HCT116 (cell line): ENCODE measurements around the gene WBP1. TPM values are rescaled to one million over a fixed set of nuclear protein-coding genes. Genes with fewer than 3 reads are reported as not detected.
"Not testable (repeated sequence)": the region's sequence is repeated elsewhere in the genome, so short reads cannot be mapped to it uniquely, and the experiment has no call there.

Experiments
- ATAC-seq: fragments of 200-7000 bp; cut with Tn5 transposase; 2 replicates; pipeline ENCODE4 v1.9.1; 2020; ENCODE audit warnings: mild to moderate bottlenecking, moderate library complexity
- BruUV-seq: library from RNA; stranded (reverse); fragments of 400-500 nt; replicated peaks from 2 replicates; lab custom pipeline; 2021; lab: Mats Ljungman, UMichigan
- CTCF ChIA-PET: fragments of 300-600 bp; sonication (Branson Sonifier 250); formaldehyde crosslinking; loops from one replicate; lab custom pipeline; 2021; ENCODE audit warnings: antibody characterized with exemption; lab: Charles Lee
- POLR2A ChIA-PET: fragments of 300-600, 350-600 bp; sonication (Branson Sonifier 250); formaldehyde crosslinking; loops from one replicate; lab custom pipeline; 2021; ENCODE audit warnings: antibody characterized with exemption; lab: Charles Lee
- RAD21 ChIA-PET, 2 experiments: fragments of 300-600 bp; sonication (Branson Sonifier 250); formaldehyde crosslinking; loops; one replicate each; lab custom pipeline; 2023; ENCODE audit warnings: low total read pairs in 2 of 2; ENCODE audit not compliant: uncharacterized antibody in 2 of 2, unreplicated experiment in 2 of 2, low non-redundant PET in 1 of 2; lab: Charles Lee
- DNase-seq: peaks from one replicate; pipeline ENCODE4 v3.0.0-alpha.2; 2010; ENCODE audit warnings: low read depth, low spot score
- H2AFZ ChIP-seq: fragments of 200-600 bp; shearing (Covaris generic), sonication (generic); 2 replicates; pipeline ENCODE4 v1.6.1; 2017; ENCODE audit warnings: low read depth, mixed run types, mixed read lengths, antibody characterized with exemption, low read length; ENCODE audit not compliant: poor library complexity, severe bottlenecking
- H3K27ac ChIP-seq: 2 replicates; pipeline ENCODE4 v1.5.1; 2012; ENCODE audit warnings: low read depth, low read length
- H3K27me3 ChIP-seq: fragments of 200-600 bp; sonication (generic); 2 replicates; pipeline ENCODE4 v1.6.1; 2016; ENCODE audit warnings: mixed run types, low read length, mixed read lengths; ENCODE audit not compliant: insufficient read depth
- H3K36me3 ChIP-seq, 2 experiments: fragments of 200-500 bp in 1 of 2; fragments of 200-600 bp in 1 of 2; sonication (Bioruptor generic) in 1 of 2; sonication (generic) in 1 of 2; 2 replicates each; pipeline versions ENCODE4 v1.5.1 to v1.6.1; 2014 to 2016; ENCODE audit warnings: low read length in 2 of 2, inconsistent platforms in 1 of 2, mixed read lengths in 1 of 2, mixed run types in 1 of 2; ENCODE audit not compliant: insufficient read depth in 2 of 2, control insufficient read depth in 1 of 2
- H3K4me1 ChIP-seq, 2 experiments: fragments of 200-600 bp in 1 of 2; sonication (generic) in 1 of 2; 2 replicates each; pipeline versions ENCODE4 v1.5.1 to v1.6.1; 2012 to 2017; ENCODE audit warnings: low read length in 2 of 2, inconsistent platforms in 1 of 2, mild to moderate bottlenecking in 1 of 2, mixed read lengths in 1 of 2, mixed run types in 1 of 2, moderate library complexity in 1 of 2; ENCODE audit not compliant: insufficient read depth in 2 of 2, control insufficient read depth in 1 of 2
- H3K4me2 ChIP-seq: fragments of 200-600 bp; sonication (generic); 2 replicates; pipeline ENCODE4 v1.6.1; 2017; ENCODE audit warnings: mixed run types, low read length, mixed read lengths
- H3K4me3 ChIP-seq, 2 experiments: fragments of 200-600 bp in 1 of 2; sonication (generic) in 1 of 2; replicated peaks in 1 of 2; 2 replicates each; pipeline ENCODE4 v1.5.1; 2011 to 2016; ENCODE audit warnings: low read length in 2 of 2, control low read depth in 1 of 2, low read depth in 1 of 2, mild to moderate bottlenecking in 1 of 2, mixed read lengths in 1 of 2, mixed run types in 1 of 2
- H3K79me2 ChIP-seq: fragments of 200-600 bp; sonication (generic); 2 replicates; pipeline ENCODE4 v1.6.1; 2017; ENCODE audit warnings: mild to moderate bottlenecking, mixed run types, low read length, moderate library complexity, mixed read lengths; ENCODE audit not compliant: insufficient read depth
- H3K9ac ChIP-seq: fragments of 200-600 bp; sonication (generic); 2 replicates; pipeline ENCODE4 v1.6.1; 2016; ENCODE audit warnings: low read length, mixed read lengths
- H3K9me2 ChIP-seq: fragments of 200-600 bp; sonication (generic), shearing (Covaris generic); 2 replicates; pipeline ENCODE4 v1.6.1; 2017; ENCODE audit warnings: mixed run types, mild to moderate bottlenecking, moderate library complexity; ENCODE audit not compliant: insufficient read depth
- H3K9me3 ChIP-seq, 2 experiments: fragments of 200-500 bp in 1 of 2; fragments of 200-600 bp in 1 of 2; sonication (Bioruptor generic) in 1 of 2; sonication (generic) in 1 of 2; 2 replicates each; pipeline ENCODE4 v1.6.1; 2014 to 2017; ENCODE audit warnings: low read length in 2 of 2, mixed read lengths in 2 of 2, inconsistent platforms in 1 of 2, low read depth in 1 of 2, mild to moderate bottlenecking in 1 of 2, mixed run types in 1 of 2, moderate library complexity in 1 of 2; ENCODE audit not compliant: control insufficient read depth in 1 of 2, insufficient read depth in 1 of 2
- H4K20me1 ChIP-seq: fragments of 200-600 bp; sonication (generic), shearing (Covaris generic); 2 replicates; pipeline ENCODE4 v1.6.1; 2017; ENCODE audit warnings: mixed run types, mild to moderate bottlenecking, moderate library complexity; ENCODE audit not compliant: insufficient read depth
- EGR1 ChIP-seq: IDR thresholded peaks from 2 replicates; pipeline ENCODE4 v1.6.1; 2012; ENCODE audit warnings: low read depth
- EZH2phosphoT487 ChIP-seq: fragments of 200-600 bp; IDR thresholded peaks from 2 replicates; pipeline ENCODE4 v1.6.1; 2018; ENCODE audit warnings: antibody characterized with exemption, borderline replicate concordance
- JUND ChIP-seq: IDR thresholded peaks from 2 replicates; pipeline ENCODE4 v1.6.1; 2012
- POLR2A ChIP-seq: IDR thresholded peaks from 2 replicates; pipeline ENCODE4 v1.7.0; 2011; ENCODE audit warnings: borderline replicate concordance; ENCODE audit not compliant: insufficient read depth, insufficient read length; ENCODE audit errors: extremely low read depth
- POLR2AphosphoS5 ChIP-seq: IDR thresholded peaks from 2 replicates; pipeline ENCODE4 v1.6.1; 2011; ENCODE audit warnings: mild to moderate bottlenecking, low read depth, low read length, moderate library complexity
- RAD21 ChIP-seq: IDR thresholded peaks from 2 replicates; pipeline ENCODE4 v1.6.1; 2012; ENCODE audit warnings: low read depth, mild to moderate bottlenecking
- SIN3A ChIP-seq: IDR thresholded peaks from 2 replicates; pipeline ENCODE4 v1.6.1; 2012; ENCODE audit warnings: low read depth
- SP1 ChIP-seq: IDR thresholded peaks from 2 replicates; pipeline ENCODE4 v1.6.1; 2012; ENCODE audit warnings: low read depth
- SRF ChIP-seq: IDR thresholded peaks from 2 replicates; pipeline ENCODE4 v1.6.1; 2012; ENCODE audit warnings: low read depth
- intact Hi-C: fragments of 100-400 bp; cut with micrococcal nuclease; formaldehyde crosslinking; loops from 2 replicates; pipeline ENCODE4 v1.10.0; 2022
- total RNA-seq: library from RNA; stranded (reverse); gene quantifications from one replicate; pipeline ENCODE4 v1.2.1, GENCODE V29; 2021; ENCODE audit not compliant: unreplicated experiment
- TF ChIP-seq, protein P1 (sequence below): IDR thresholded peaks from 2 replicates; pipeline ENCODE4 v1.6.1; 2012

Gene WBP1
- total RNA-seq, 1 experiment from 2014 or later: 64.7 TPM

DNA sequence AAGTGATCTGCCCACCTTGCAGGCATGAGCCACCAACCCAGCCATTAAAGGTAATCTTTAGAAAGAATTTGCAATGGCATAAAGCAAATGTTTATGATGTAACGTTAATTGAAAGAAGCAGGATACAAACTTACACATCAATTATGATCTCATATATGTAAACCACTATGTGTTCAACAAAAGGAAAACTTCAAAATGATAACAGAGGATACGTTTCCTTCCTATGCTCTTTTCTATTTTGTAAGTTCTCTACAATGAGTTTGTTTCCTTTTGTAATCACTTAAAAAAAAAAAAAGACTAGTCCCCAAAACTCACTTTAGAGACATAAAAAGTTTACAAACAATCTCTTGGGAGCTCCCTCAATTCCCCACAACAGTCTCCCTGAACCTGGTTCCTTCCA, 38.2 kb upstream of the WBP1 start:
- peaks cover 0 to 30% of the 10 kb centered on the region in 2 experiments; a peak in 3 of 4 replicates for H3K4me1 ChIP-seq
- intact Hi-C loops: no loop called here
- BruUV-seq: no TSS peak
- ATAC-seq (no peak), DNase-seq (no peak)
- no peaks in the 10 kb centered on the region for H3K9me3 ChIP-seq
- POLR2A ChIA-PET: no interaction called here
- RAD21 ChIA-PET: no interaction called here
- peak overlapping the region; percentile 89; the same call in 1 of the 2 replicates for H3K4me2 ChIP-seq
- H3K27me3 ChIP-seq: no peaks in the 10 kb centered on the region
- H4K20me1 ChIP-seq: no peaks in the 10 kb centered on the region
- no peaks in the 10 kb centered on the region; a peak in 1 of 4 replicates for H3K36me3 ChIP-seq
- no peaks in the 10 kb centered on the region for H3K79me2 ChIP-seq
- H2AFZ ChIP-seq: no peak overlapping the region
- H3K4me3 ChIP-seq: no peak overlapping the region
- no peak for TF ChIP-seq POLR2A
- TF ChIP-seq SIN3A: no peak
- TF ChIP-seq SP1: no peak
- no peak for TF ChIP-seq RAD21
- TF ChIP-seq JUND: no peak
- TF ChIP-seq SRF: no peak
- no peak for TF ChIP-seq EZH2phosphoT487
- TF ChIP-seq POLR2AphosphoS5: no peak
- no peak for TF ChIP-seq EGR1
- TF ChIP-seq, protein P1, sequence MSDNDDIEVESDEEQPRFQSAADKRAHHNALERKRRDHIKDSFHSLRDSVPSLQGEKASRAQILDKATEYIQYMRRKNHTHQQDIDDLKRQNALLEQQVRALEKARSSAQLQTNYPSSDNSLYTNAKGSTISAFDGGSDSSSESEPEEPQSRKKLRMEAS: no peak
- no peak overlapping the region for H3K27ac ChIP-seq
- no peaks in the 10 kb centered on the region for H3K9me2 ChIP-seq
- no peak overlapping the region for H3K9ac ChIP-seq
- CTCF ChIA-PET: no interaction called here

DNA sequence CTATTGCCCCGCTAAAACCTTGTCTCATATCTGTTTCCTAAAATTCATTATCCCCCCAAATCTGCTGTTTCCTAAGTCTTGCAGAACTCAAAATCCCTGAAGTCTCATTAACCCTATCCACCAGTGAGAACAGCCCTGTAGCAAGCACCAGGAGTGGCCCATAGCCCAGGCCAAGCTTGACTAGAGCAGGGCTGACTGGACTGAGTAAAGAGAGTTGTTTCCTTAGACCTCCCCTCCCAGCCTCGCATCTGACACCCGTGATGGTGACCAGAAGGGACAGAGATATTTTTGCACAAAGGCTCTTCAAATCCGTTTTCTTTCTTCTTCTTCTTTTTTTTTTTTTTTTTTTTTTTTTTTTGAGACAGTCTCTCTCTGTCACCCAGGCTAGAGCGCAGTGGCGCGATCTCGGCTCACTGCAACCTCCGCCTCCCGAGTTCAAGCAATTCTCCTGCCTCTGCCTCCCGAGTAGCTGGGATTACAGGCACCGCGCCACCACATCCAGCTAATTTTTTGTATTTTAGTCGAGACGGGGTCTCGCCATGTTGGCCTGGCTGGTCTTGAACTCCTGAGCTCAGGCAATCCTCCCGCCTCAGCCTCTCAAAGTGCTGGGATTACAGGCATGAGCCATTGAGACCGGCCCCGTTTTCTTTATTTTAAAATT, 37.7 kb upstream of the WBP1 start:
- RAD21 ChIA-PET, BruUV-seq, H4K20me1 ChIP-seq, intact Hi-C loops, H3K27me3 ChIP-seq, H3K9me2 ChIP-seq, POLR2A ChIA-PET, ATAC-seq, DNase-seq, H3K79me2 ChIP-seq, H2AFZ ChIP-seq, CTCF ChIA-PET, H3K9me3 ChIP-seq, H3K36me3 ChIP-seq: not testable (repeated sequence)
- H3K4me2 ChIP-seq: peak overlapping the region; percentile 89
- H3K27ac ChIP-seq: peak overlapping the region; percentile 54; the same call in 1 of the 2 replicates
- peak overlapping the region; percentile 82 to 85 for H3K4me3 ChIP-seq
- peaks cover 0 to 33% of the 10 kb centered on the region in 2 experiments; a peak in 3 of 4 replicates for H3K4me1 ChIP-seq
- peak overlapping the region; percentile 71 for H3K9ac ChIP-seq
